H1 (cell line): ENCODE measurements around the gene BRMS1L. TPM values are rescaled to one million over a fixed set of nuclear protein-coding genes. Genes with fewer than 3 reads are reported as not detected.

Source experiments
- CTCF ChIA-PET: fragments of 300-600 bp; sonication (Branson Sonifier 250); formaldehyde crosslinking; loops from one replicate; lab custom pipeline; 2021; ENCODE audit not compliant: partially characterized antibody; lab: Charles Lee
- POLR2A ChIA-PET: fragments of 300-600 bp; sonication (Branson Sonifier 250); formaldehyde crosslinking; loops from one replicate; lab custom pipeline; 2021; ENCODE audit warnings: inconsistent platforms; ENCODE audit not compliant: partially characterized antibody; lab: Charles Lee
- DNase-seq, 2 experiments: peaks; one replicate each; pipeline versions ENCODE4 v3.0.0 to v3.0.0-alpha.2; 2010 to 2022; ENCODE audit warnings: low spot score in 2 of 2, low read depth in 1 of 2, mixed read lengths in 1 of 2
- FAIRE-seq: peaks from 2 replicates; lab custom pipeline; 2011; peaks lifted over from hg19 to GRCh38; lab: Jason Lieb, UNC
- H2AFZ ChIP-seq: 2 replicates; pipeline ENCODE4 v1.8.1; 2012; ENCODE audit warnings: low read length, inconsistent platforms
- H2AK5ac ChIP-seq: 2 replicates; pipeline ENCODE4 v1.6.1; 2013; ENCODE audit warnings: low read depth, low read length
- H2BK120ac ChIP-seq: replicated peaks from 2 replicates; pipeline ENCODE3; 2013; ENCODE audit warnings: low read depth, low read length, inconsistent platforms
- H2BK12ac ChIP-seq: 2 replicates; pipeline ENCODE4 v1.6.1; 2013; ENCODE audit warnings: low read depth, low read length
- H2BK15ac ChIP-seq: 2 replicates; pipeline ENCODE4 v1.6.1; 2013; ENCODE audit warnings: low read length
- H2BK20ac ChIP-seq: 2 replicates; pipeline ENCODE4 v1.6.1; 2013; ENCODE audit warnings: low read length
- H2BK5ac ChIP-seq: 2 replicates; pipeline ENCODE4 v1.6.1; 2013; ENCODE audit warnings: low read depth, low read length
- H3K14ac ChIP-seq: 2 replicates; pipeline ENCODE4 v1.6.1; 2013; ENCODE audit warnings: inconsistent platforms; ENCODE audit not compliant: insufficient read length
- H3K18ac ChIP-seq: 2 replicates; pipeline ENCODE4 v1.6.1; 2013; ENCODE audit warnings: low read length; ENCODE audit errors: extremely low read depth
- H3K23ac ChIP-seq: 2 replicates; pipeline ENCODE4 v1.6.1; 2013; ENCODE audit warnings: inconsistent platforms; ENCODE audit not compliant: insufficient read length
- H3K23me2 ChIP-seq: 2 replicates; pipeline ENCODE4 v1.6.1; 2013; ENCODE audit warnings: low read depth, low read length
- H3K27ac ChIP-seq: 2 replicates; pipeline ENCODE4 v1.6.1; 2011; ENCODE audit warnings: low read depth, low read length, inconsistent platforms
- H3K27me3 ChIP-seq, 4 experiments: replicated peaks in 1 of 4; 1 replicate in 1 of 4; 2 replicates in 3 of 4; pipeline versions ENCODE4 v1.6.1 to v1.8.1; 2011 to 2013; ENCODE audit warnings: low read length in 3 of 4, mild to moderate bottlenecking in 3 of 4, inconsistent platforms in 2 of 4, mixed read lengths in 2 of 4, moderate library complexity in 1 of 4; ENCODE audit not compliant: control insufficient read depth in 3 of 4, insufficient read depth in 3 of 4; ENCODE audit errors: extremely low read depth in 1 of 4
- H3K36me3 ChIP-seq, 4 experiments: 2 replicates each; pipeline versions ENCODE4 v1.6.1 to v1.8.1; 2011 to 2013; ENCODE audit warnings: mild to moderate bottlenecking in 4 of 4, low read length in 3 of 4, moderate library complexity in 2 of 4, control low read depth in 1 of 4, inconsistent platforms in 1 of 4; ENCODE audit not compliant: insufficient read depth in 4 of 4, control insufficient read depth in 2 of 4
- H3K4ac ChIP-seq: replicated peaks from 2 replicates; pipeline ENCODE3; 2013; ENCODE audit warnings: low read length, low read depth, mixed read lengths, inconsistent platforms; ENCODE audit not compliant: insufficient read length
- H3K4me1 ChIP-seq, 4 experiments: replicated peaks in 1 of 4; 1 replicate in 1 of 4; 2 replicates in 3 of 4; pipeline versions ENCODE4 v1.6.1 to v1.8.1; 2011 to 2013; ENCODE audit warnings: low read length in 3 of 4, inconsistent platforms in 2 of 4, mixed read lengths in 1 of 4; ENCODE audit not compliant: insufficient read depth in 4 of 4, control insufficient read depth in 3 of 4
- H3K4me2 ChIP-seq, 2 experiments: 2 replicates each; pipeline versions ENCODE4 v1.6.1 to v1.8.1; 2011 to 2013; ENCODE audit warnings: low read depth in 2 of 2, low read length in 2 of 2, control low read depth in 1 of 2, inconsistent platforms in 1 of 2, mild to moderate bottlenecking in 1 of 2; ENCODE audit not compliant: insufficient read depth in 1 of 2
- H3K4me3 ChIP-seq, 4 experiments: fragments of 200-600, 300-600 bp in 1 of 4; sonication (generic), shearing (Covaris generic), sonication (Bioruptor Twin) in 1 of 4; 2 replicates each; pipeline versions ENCODE4 v1.5.1 to v1.8.1; 2011 to 2016; ENCODE audit warnings: low read length in 4 of 4, low read depth in 3 of 4, control low read depth in 2 of 4, inconsistent platforms in 2 of 4, mild to moderate bottlenecking in 2 of 4, mixed read lengths in 1 of 4, moderate library complexity in 1 of 4; ENCODE audit not compliant: insufficient read depth in 2 of 4; ENCODE audit errors: extremely low read depth in 1 of 4
- H3K56ac ChIP-seq: replicated peaks from 2 replicates; pipeline ENCODE3; 2013; ENCODE audit warnings: low read depth, mild to moderate bottlenecking, mixed read lengths, low read length, inconsistent platforms; ENCODE audit not compliant: insufficient read length
- H3K79me1 ChIP-seq: 2 replicates; pipeline ENCODE4 v1.6.1; 2013; ENCODE audit warnings: low read depth, low read length, control low read depth
- H3K79me2 ChIP-seq, 2 experiments: 2 replicates each; pipeline versions ENCODE4 v1.6.1 to v1.8.1; 2012 to 2013; ENCODE audit warnings: low read length in 2 of 2, mild to moderate bottlenecking in 2 of 2, inconsistent platforms in 1 of 2; ENCODE audit not compliant: insufficient read depth in 2 of 2, control insufficient read depth in 1 of 2
- H3K9ac ChIP-seq, 4 experiments: replicated peaks in 1 of 4; 1 replicate in 1 of 4; 2 replicates in 3 of 4; pipeline versions ENCODE4 v1.6.1 to v1.8.1; 2011 to 2013; ENCODE audit warnings: low read depth in 3 of 4, low read length in 3 of 4, control low read depth in 2 of 4, mild to moderate bottlenecking in 2 of 4, moderate library complexity in 2 of 4, inconsistent platforms in 1 of 4; ENCODE audit errors: extremely low read depth in 1 of 4
- H3K9me3 ChIP-seq, 2 experiments: 2 replicates each; pipeline versions ENCODE4 v1.6.1 to v1.8.1; 2012 to 2013; ENCODE audit warnings: mild to moderate bottlenecking in 2 of 2, moderate library complexity in 2 of 2, control low read depth in 1 of 2, inconsistent platforms in 1 of 2, low read depth in 1 of 2, low read length in 1 of 2, mixed read lengths in 1 of 2; ENCODE audit not compliant: insufficient read depth in 2 of 2
- H4K20me1 ChIP-seq, 2 experiments: replicated peaks in 1 of 2; 2 replicates each; pipeline versions ENCODE3 to v1.8.1; 2011 to 2013; ENCODE audit warnings: inconsistent platforms in 2 of 2, low read length in 2 of 2, mild to moderate bottlenecking in 1 of 2; ENCODE audit not compliant: insufficient read depth in 2 of 2, control insufficient read depth in 1 of 2
- H4K5ac ChIP-seq: 2 replicates; pipeline ENCODE4 v1.6.1; 2013; ENCODE audit warnings: low read length, low read depth, mixed read lengths, inconsistent platforms; ENCODE audit not compliant: insufficient read length
- H4K8ac ChIP-seq: 2 replicates; pipeline ENCODE4 v1.8.0; 2013; ENCODE audit warnings: mild to moderate bottlenecking, moderate library complexity, low read length, inconsistent platforms; ENCODE audit not compliant: insufficient read depth; ENCODE audit errors: extremely low read depth
- H4K91ac ChIP-seq: replicated peaks from 2 replicates; pipeline ENCODE3; 2013; ENCODE audit warnings: low read length, mixed read lengths, inconsistent platforms; ENCODE audit not compliant: insufficient read length
- BACH1 ChIP-seq: IDR thresholded peaks from 2 replicates; pipeline ENCODE4 v1.6.1; 2012; ENCODE audit warnings: low read length, improper control_type of control experiment
- BRCA1 ChIP-seq: IDR thresholded peaks from 2 replicates; pipeline ENCODE4 v1.6.1; 2012; ENCODE audit warnings: low read depth, low read length, improper control_type of control experiment
- CEBPB ChIP-seq: IDR thresholded peaks from 2 replicates; pipeline ENCODE4 v1.6.1; 2012; ENCODE audit warnings: low read depth, low read length
- HDAC6 ChIP-seq: IDR thresholded peaks from one replicate; pipeline ENCODE4 v1.7.1; 2012; ENCODE audit warnings: low read depth, mild to moderate bottlenecking, inconsistent platforms, low read length, moderate library complexity
- JUND ChIP-seq: IDR thresholded peaks from 2 replicates; pipeline ENCODE4 v1.6.1; 2011; ENCODE audit warnings: mild to moderate bottlenecking, improper control_type of control experiment, low read length
- NANOG ChIP-seq: IDR thresholded peaks from 2 replicates; pipeline ENCODE4 v1.6.1; 2011; ENCODE audit warnings: low read length, low read depth, mild to moderate bottlenecking, inconsistent platforms; ENCODE audit not compliant: insufficient read depth, poor library complexity, severe bottlenecking
- POLR2AphosphoS5 ChIP-seq: IDR thresholded peaks from 2 replicates; pipeline ENCODE4 v1.6.1; 2011; ENCODE audit warnings: low read depth, low read length
- POU5F1 ChIP-seq: IDR thresholded peaks from 2 replicates; pipeline ENCODE4 v1.6.1; 2011; ENCODE audit warnings: low read depth, mild to moderate bottlenecking, low read length, moderate library complexity
- SIRT6 ChIP-seq: IDR thresholded peaks from one replicate; pipeline ENCODE4 v1.7.1; 2012; ENCODE audit warnings: low read length, inconsistent platforms
- SP2 ChIP-seq: IDR thresholded peaks from 2 replicates; pipeline ENCODE4 v1.6.1; 2012; ENCODE audit warnings: mild to moderate bottlenecking, low read length, inconsistent platforms
- SRF ChIP-seq: IDR thresholded peaks from 2 replicates; pipeline ENCODE4 v1.6.1; 2011; ENCODE audit warnings: mild to moderate bottlenecking, low read depth, low read length, moderate library complexity
- TAF7 ChIP-seq: optimal IDR thresholded peaks from 2 replicates; pipeline ENCODE3; 2011; ENCODE audit warnings: low read depth, mild to moderate bottlenecking, inconsistent platforms, low read length, moderate library complexity, borderline replicate concordance
- TBP ChIP-seq: IDR thresholded peaks from 2 replicates; pipeline ENCODE4 v1.6.1; 2011; ENCODE audit warnings: low read depth, low read length, improper control_type of control experiment
- TCF12 ChIP-seq: IDR thresholded peaks from 2 replicates; pipeline ENCODE4 v1.6.1; 2011; ENCODE audit warnings: low read depth, mild to moderate bottlenecking, low read length
- USF2 ChIP-seq: IDR thresholded peaks from 2 replicates; pipeline ENCODE4 v1.6.1; 2011; ENCODE audit warnings: low read length, improper control_type of control experiment
- WGBS, 2 experiments: shearing (Covaris generic) in 1 of 2; methylation state at CpG; one replicate each; pipeline versions ENCODE4 v1.1.6 to v1.1.7; 2013 to 2015; ENCODE audit warnings: low lambda C conversion rate in 2 of 2, mixed read lengths in 2 of 2, inconsistent platforms in 1 of 2, low coverage in 1 of 2, missing lambda C conversion rate in 1 of 2; ENCODE audit not compliant: insufficient replicate concordance in 2 of 2, insufficient coverage in 1 of 2, insufficient read length in 1 of 2; ENCODE audit errors: extremely low coverage in 1 of 2, missing lambda C conversion rate in 1 of 2; 5-methylcytosine and 5-hydroxymethylcytosine counted together
- polyA plus RNA-seq, 7 experiments: library from polyadenylated mRNA; depleted of rRNA in 3 of 7; stranded (reverse) in 5 of 7; unstranded in 2 of 7; fragments of >200 nt in 5 of 7; fragments of 200-250 nt in 2 of 7; gene quantifications; 1 replicate in 5 of 7; 2 replicates in 1 of 7; 4 replicates in 1 of 7; pipeline versions ENCODE4 v1.2.1 to v1.2.3, GENCODE V29; 2011 to 2013; ENCODE audit warnings: missing spikeins in 2 of 7, mixed read lengths in 2 of 7
- total RNA-seq: library from RNA; stranded (reverse); fragmentation: NEBNext Ultra II Directional; extraction: Animal tissue kit (Norgen Biotek cat#: 25700); gene quantifications from 2 replicates; pipeline ENCODE4 v1.2.1, GENCODE V29; 2021

The BRMS1L gene
- total and polyA plus RNA-seq, 2 of the 8 experiments (the other 6 are each of a cell fraction or from before 2014, with no cell fraction given): 4.4 to 10.9 TPM

GRCh38 chr14:35900741-35901140, 74.6 kb downstream of the BRMS1L start:
- no peak overlapping the region for H4K5ac ChIP-seq
- no peak overlapping the region for H4K8ac ChIP-seq
- no peak overlapping the region for H4K91ac ChIP-seq
- H2BK20ac ChIP-seq: no peak overlapping the region
- no peaks in the 10 kb centered on the region for H3K9me3 ChIP-seq
- no peak overlapping the region for H3K27ac ChIP-seq
- no peak overlapping the region for H3K4me2 ChIP-seq
- no peak overlapping the region for H2BK5ac ChIP-seq
- no peaks in the 10 kb centered on the region for H3K79me2 ChIP-seq
- ChIA-PET CTCF (interaction anchor here (1.2 kb wide), 1 partner anchor 18 kb away, joined by 3 read pairs; no protein-coding TSS in a partner anchor), POLR2A (no interaction called here)
- no peaks in the 10 kb centered on the region for H3K79me1 ChIP-seq
- H2BK12ac ChIP-seq: no peak overlapping the region
- no peaks in the 10 kb centered on the region for H3K36me3 ChIP-seq
- no peak for TF ChIP-seq TBP
- no peak for TF ChIP-seq USF2
- no peak for TF ChIP-seq SIRT6
- no peak for TF ChIP-seq CEBPB
- no peak for TF ChIP-seq BRCA1
- no peak for TF ChIP-seq TAF7
- TF ChIP-seq POLR2AphosphoS5: no peak
- TF ChIP-seq TCF12: no peak
- no peak for TF ChIP-seq SP2
- no peak for TF ChIP-seq BACH1
- no peak for TF ChIP-seq NANOG
- no peak for TF ChIP-seq HDAC6
- no peak for TF ChIP-seq JUND
- no peak for TF ChIP-seq SRF
- TF ChIP-seq POU5F1: no peak
- no peak overlapping the region for H3K18ac ChIP-seq
- no peak overlapping the region for H2AK5ac ChIP-seq
- no peak overlapping the region for H3K9ac ChIP-seq
- no peaks in the 10 kb centered on the region for H4K20me1 ChIP-seq
- H2AFZ ChIP-seq: no peak overlapping the region
- WGBS, 2 experiments: 91% methylated on average over 3 of the region's 3 CpGs; no CpG with 5 or more reads in 1 of the 2 experiments
- H2BK120ac ChIP-seq: no peak overlapping the region
- no peak overlapping the region for H3K14ac ChIP-seq
- no peaks in the 10 kb centered on the region for H3K27me3 ChIP-seq
- no peak overlapping the region for H3K4ac ChIP-seq
- no peak for DNase-seq
- no peak overlapping the region for H2BK15ac ChIP-seq
- peaks cover 0 to 8% (median 3%) of the 10 kb centered on the region in 4 experiments; a peak in 3 of 7 replicates for H3K4me1 ChIP-seq
- H3K23ac ChIP-seq: no peak overlapping the region
- no peaks in the 10 kb centered on the region for H3K23me2 ChIP-seq
- FAIRE-seq: no peak
- no peak overlapping the region for H3K4me3 ChIP-seq
- no peak overlapping the region for H3K56ac ChIP-seq
